ENCODE data around the gene MOCS3. TPM values are rescaled to one million over a fixed set of nuclear protein-coding genes. Genes with fewer than 3 reads are reported as not detected.

Gene MOCS3
- polyA plus RNA-seq, 6 donors from 2014 or later = 3.8 to 5.0 (median 4.1) TPM

DNA sequence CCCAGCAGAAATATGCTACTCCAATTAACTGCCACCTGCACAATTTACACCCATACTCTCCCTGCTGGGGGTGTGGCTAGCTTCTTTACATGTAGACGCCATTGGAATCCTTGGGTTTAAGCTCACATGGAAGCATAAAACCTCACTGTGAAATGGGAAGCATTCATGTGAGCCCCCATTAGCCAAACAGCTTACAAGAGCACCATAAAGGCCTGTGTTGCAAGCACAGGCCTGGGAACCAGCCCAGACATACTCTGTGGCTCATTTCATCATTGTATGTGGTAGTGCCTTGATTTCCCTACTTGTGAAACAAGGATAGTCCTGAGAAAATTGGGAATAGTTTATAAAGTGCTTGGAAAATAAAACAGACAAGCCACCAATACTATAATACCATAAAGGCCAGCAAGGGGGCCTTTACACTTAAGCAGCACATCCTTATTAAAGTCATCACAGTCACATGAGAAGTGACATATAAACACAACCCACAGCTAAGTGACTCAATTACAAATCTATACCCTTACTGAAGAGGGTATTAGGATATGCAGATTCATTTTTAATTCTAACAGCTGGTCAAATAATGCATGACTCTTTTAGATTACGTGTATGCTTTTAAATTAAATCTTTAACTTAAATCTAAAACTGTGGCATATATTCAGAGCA lies 34.2 kb upstream of the MOCS3 start:
- H3K27me3 Mint-ChIP-seq = no peaks in the 10 kb centered on the region
- DNase-seq = no peak
- peak overlapping the region in 1 of 8 donors; percentile 12 for H3K4me3 Mint-ChIP-seq
- H3K27ac Mint-ChIP-seq = peak overlapping the region in 4 of 6 donors; percentile 52 to 84 (median 65)
- peaks cover 2 to 11% of the 10 kb centered on the region in 2 donors for H3K36me3 Mint-ChIP-seq
- peaks cover 47 to 78% (median 63%) of the 10 kb centered on the region in 3 donors for H3K4me1 Mint-ChIP-seq
- H3K9me3 Mint-ChIP-seq = no peaks in the 10 kb centered on the region
- no peak for ATAC-seq (ENCODE audit: low read depth in 2 of 2)

DNA sequence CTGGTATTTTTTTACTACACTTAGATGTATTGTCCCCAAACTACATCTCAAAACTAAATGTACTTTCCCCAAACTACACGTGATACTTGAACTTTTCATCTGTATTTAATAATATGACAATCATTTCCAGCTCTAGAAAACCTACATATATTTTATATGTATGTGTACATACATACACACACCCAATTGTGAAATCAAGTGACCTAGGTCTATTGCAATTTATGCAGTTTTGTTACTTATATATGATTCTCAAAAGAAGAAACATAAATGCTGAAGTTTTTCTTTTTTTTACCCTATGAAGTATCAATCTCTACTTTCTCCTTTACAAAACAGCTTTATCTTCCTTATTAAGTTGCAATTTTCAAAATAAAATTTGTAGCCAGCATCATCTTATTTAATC lies 32.1 kb upstream of the MOCS3 start:
- no peaks in the 10 kb centered on the region for H3K27me3 Mint-ChIP-seq
- peak overlapping the region in 2 of 6 donors; percentile 56 to 61 for H3K27ac Mint-ChIP-seq
- peaks cover 10 to 14% of the 10 kb centered on the region in 2 donors for H3K36me3 Mint-ChIP-seq
- peaks cover 45 to 73% (median 53%) of the 10 kb centered on the region in 3 donors for H3K4me1 Mint-ChIP-seq
- H3K4me3 Mint-ChIP-seq = no peak overlapping the region
- H3K9me3 Mint-ChIP-seq = no peaks in the 10 kb centered on the region
- no peak for DNase-seq
- ATAC-seq (ENCODE audit: low read depth in 2 of 2) = no peak

- no peak for ATAC-seq (ENCODE audit: low read depth in 2 of 2)
- Mint-ChIP-seq H3K9me3 (no peaks in the 10 kb centered on the region), H3K27ac (peak overlapping the region; percentile 80 to 98 (median 89)), H3K4me3 (peak overlapping the region in 7 of 8 donors; percentile 30 to 100 (median 89)), H3K27me3 (no peaks in the 10 kb centered on the region), H3K4me1 (peaks cover 41 to 57% (median 44%) of the 10 kb centered on the region in 3 donors), H3K36me3 (peaks cover 10 to 14% of the 10 kb centered on the region in 2 donors)
- DNase-seq = no peak
Observed at GRCh38 chr20:50928469-50928868, 30.1 kb upstream of the MOCS3 start.

DNA sequence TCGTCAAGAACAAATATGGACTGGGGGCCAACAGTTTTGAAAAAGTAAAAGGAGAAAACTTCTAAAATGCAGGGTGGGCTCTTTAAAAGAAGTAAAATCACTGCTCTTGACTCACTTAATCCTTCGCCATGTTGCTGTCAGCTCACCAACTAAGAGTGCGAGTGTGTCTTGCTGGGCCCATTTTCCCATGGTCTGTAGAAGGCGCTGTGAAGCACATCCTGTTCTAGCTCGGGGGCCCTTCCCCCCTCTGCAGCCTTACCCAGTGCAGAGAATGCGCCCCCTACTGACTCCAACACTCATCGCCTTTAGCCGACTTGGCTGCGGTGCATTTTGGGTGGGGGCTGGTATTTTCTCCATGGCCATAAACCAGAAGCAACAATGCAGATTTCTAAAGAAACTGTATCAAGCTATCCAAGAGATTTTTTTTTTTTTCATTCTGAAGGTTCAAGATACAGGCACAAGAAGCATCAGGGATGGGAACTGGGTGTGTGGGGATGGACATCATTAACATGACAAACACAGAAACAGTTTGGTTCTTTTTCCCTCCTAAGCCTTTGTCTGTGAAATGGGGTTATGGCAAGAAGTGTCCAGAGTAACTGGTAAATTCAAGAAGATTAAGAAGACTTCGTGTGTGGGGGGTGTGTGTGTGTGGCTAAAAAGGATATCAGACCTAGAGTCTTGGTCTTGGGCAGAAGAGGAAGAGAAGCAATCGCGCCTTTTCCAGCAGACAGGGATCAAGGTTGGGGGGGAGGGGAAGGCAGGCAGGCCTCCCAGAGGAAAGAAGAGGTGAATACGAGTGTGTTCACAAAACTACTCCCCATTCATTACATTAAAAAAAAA lies 29.1 kb upstream of the MOCS3 start:
- Mint-ChIP-seq H3K27me3 (no peaks in the 10 kb centered on the region), H3K36me3 (peaks cover 10 to 14% of the 10 kb centered on the region in 2 donors), H3K27ac (peak overlapping the region; percentile 94 to 98 (median 96)), H3K4me3 (peak overlapping the region; percentile 86 to 100 (median 95)), H3K9me3 (no peaks in the 10 kb centered on the region), H3K4me1 (peaks cover 35 to 46% (median 44%) of the 10 kb centered on the region in 3 donors)
- DNase-seq (peak; percentile 91), ATAC-seq (ENCODE audit: low read depth in 2 of 2) (peak; percentile 60 to 61)

- DNase-seq = no peak
- Mint-ChIP-seq H3K27me3 (no peaks in the 10 kb centered on the region), H3K4me3 (peak overlapping the region; percentile 88 to 100 (median 95)), H3K4me1 (peaks cover 31 to 41% (median 38%) of the 10 kb centered on the region in 3 donors), H3K9me3 (no peaks in the 10 kb centered on the region), H3K27ac (peak overlapping the region in 5 of 6 donors; percentile 94 to 98 (median 97)), H3K36me3 (peaks cover 10 to 14% of the 10 kb centered on the region in 2 donors)
- peak; percentile 0 to 1 for ATAC-seq (ENCODE audit: low read depth in 2 of 2)
Observed at GRCh38 chr20:50930139-50930975, 28.3 kb upstream of the MOCS3 start.

DNA sequence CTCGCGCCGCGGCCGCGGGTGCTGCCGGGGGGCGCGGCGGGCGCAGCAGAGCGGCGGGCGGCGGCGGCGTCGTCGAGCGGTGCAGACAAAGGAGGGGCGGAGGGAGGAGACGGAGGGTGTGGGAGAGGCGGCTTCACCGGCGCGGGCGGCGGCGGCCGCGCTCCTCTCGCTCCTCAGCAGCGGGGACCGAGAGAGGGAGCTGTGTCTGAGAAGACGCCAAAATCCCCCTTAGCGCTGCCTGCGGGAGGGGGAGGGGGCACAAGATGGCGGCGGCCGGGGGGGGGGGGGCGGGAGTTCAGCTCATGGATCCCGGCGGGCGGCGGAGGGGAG lies 27.7 kb upstream of the MOCS3 start:
- no peaks in the 10 kb centered on the region for H3K9me3 Mint-ChIP-seq
- ATAC-seq (ENCODE audit: low read depth in 2 of 2) (peak; percentile 56 to 60), DNase-seq (no peak)
- peaks cover 25 to 36% (median 32%) of the 10 kb centered on the region in 3 donors for H3K4me1 Mint-ChIP-seq
- H3K36me3 Mint-ChIP-seq = peaks cover 10 to 14% of the 10 kb centered on the region in 2 donors
- H3K27me3 Mint-ChIP-seq = no peaks in the 10 kb centered on the region
- peak overlapping the region; percentile 91 to 99 (median 98) for H3K27ac Mint-ChIP-seq
- peak overlapping the region; percentile 86 to 100 (median 95) for H3K4me3 Mint-ChIP-seq

DNA sequence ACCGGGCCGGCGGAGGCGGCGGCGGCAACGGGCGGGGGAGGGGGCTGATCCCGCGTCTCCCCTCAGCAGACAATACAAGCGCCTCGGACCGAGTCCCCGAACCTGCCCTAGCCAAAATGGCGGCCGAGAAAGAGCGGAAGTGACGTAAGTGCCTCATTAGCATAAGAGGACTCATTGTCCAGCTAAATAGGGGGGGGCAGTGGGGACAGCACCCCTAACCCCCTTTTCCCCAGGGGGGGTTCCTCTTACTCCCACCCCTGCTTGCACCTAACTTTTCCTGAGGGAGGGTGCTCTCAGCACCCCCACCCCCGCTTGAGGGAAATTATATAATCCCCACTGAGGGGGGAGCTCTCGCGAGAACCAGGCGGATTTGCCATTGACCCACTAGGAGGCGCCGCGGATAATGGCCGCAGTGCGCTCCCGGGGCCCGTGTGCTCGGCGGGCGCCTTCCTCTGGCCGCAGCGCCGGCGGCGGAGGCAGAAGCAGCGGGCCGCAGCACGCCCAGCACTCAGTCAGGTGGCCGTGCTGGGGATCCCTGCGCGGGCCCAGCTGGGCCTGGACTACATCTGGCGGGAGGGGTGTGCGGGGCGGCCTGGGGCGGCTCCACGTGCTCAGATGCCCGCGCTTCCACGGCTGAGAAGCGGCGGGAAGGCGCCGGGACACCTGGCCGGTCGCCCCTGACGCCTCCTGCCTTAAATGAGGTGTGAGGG lies 27.2 kb upstream of the MOCS3 start, which contains the start of gene ADNP:
ADNP (minus strand) TSS at position 132 of the 710 bp plus-strand sequence. CDS start 27,441 bp downstream, outside the sequence.
- H3K27ac Mint-ChIP-seq = peak within 1 kb of the TSS; percentile 97 to 99 (median 99)
- H3K27me3 Mint-ChIP-seq = no peaks in the 10 kb centered on the region
- H3K4me3 Mint-ChIP-seq = peak within 1 kb of the TSS; percentile 88 to 100 (median 95)
- peaks cover 10 to 14% of the 10 kb centered on the region in 2 donors for H3K36me3 Mint-ChIP-seq
- ATAC-seq (ENCODE audit: low read depth in 2 of 2) (peak; percentile 66 to 68), DNase-seq (peak; percentile 94)
- no peaks in the 10 kb centered on the region for H3K9me3 Mint-ChIP-seq
- peaks cover 22 to 36% (median 31%) of the 10 kb centered on the region in 3 donors for H3K4me1 Mint-ChIP-seq

GRCh38 chr20:50932016-50932485 lies 26.6 kb upstream of the MOCS3 start:
- Mint-ChIP-seq H3K27me3 (no peaks in the 10 kb centered on the region), H3K9me3 (no peaks in the 10 kb centered on the region), H3K4me3 (peak overlapping the region; percentile 84 to 100 (median 94)), H3K36me3 (peaks cover 10 to 14% of the 10 kb centered on the region in 2 donors), H3K27ac (peak overlapping the region; percentile 88 to 99 (median 98)), H3K4me1 (peaks cover 22 to 33% (median 30%) of the 10 kb centered on the region in 3 donors)
- no peak for DNase-seq
- ATAC-seq (ENCODE audit: low read depth in 2 of 2) = no peak

DNA sequence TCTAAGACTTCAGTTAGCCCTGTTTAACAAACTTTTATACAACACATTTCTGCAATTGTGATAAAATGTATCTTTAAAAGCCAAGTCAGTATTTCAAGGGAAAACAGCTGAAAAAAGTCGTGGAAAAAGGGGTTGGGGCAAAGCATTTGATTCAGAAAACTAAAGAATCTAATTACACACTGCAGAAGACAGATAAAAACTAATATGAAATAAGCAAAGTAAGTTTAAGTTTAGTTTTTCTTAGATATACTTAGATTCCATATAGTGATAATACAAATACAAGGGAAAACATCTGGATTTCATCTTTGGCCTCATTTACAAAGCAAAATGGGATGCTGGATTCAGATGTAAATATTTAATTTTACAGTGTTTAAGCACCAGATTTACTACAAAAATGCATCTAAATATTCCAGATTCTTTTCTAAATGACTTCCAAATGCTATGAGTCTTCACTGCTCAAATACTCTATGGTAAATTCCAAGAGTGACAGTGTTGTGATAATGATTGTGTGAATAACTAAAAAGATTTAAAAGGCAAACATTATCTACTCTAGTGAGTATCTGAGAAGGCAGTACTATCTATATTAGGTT lies 25.8 kb upstream of the MOCS3 start:
- DNase-seq (no peak), ATAC-seq (ENCODE audit: low read depth in 2 of 2) (no peak)
- Mint-ChIP-seq H3K4me3 (peak overlapping the region in 5 of 8 donors; percentile 84 to 100 (median 95)), H3K4me1 (peaks cover 19 to 25% (median 23%) of the 10 kb centered on the region in 3 donors), H3K9me3 (no peaks in the 10 kb centered on the region), H3K27me3 (no peaks in the 10 kb centered on the region), H3K27ac (peak overlapping the region in 4 of 6 donors; percentile 29 to 99 (median 92)), H3K36me3 (peaks cover 10 to 14% of the 10 kb centered on the region in 2 donors)

- peaks cover 7 to 10% of the 10 kb centered on the region in 2 donors for H3K36me3 Mint-ChIP-seq
- no peaks in the 10 kb centered on the region for H3K9me3 Mint-ChIP-seq
- peak overlapping the region in 4 of 6 donors; percentile 11 to 36 (median 16) for H3K27ac Mint-ChIP-seq
- peaks cover 16 to 18% (median 17%) of the 10 kb centered on the region in 3 donors for H3K4me1 Mint-ChIP-seq
- H3K4me3 Mint-ChIP-seq = peak overlapping the region in 2 of 8 donors; percentile 37 to 100
- no peaks in the 10 kb centered on the region for H3K27me3 Mint-ChIP-seq
- ATAC-seq (ENCODE audit: low read depth in 2 of 2) (no peak), DNase-seq (no peak)
Observed at GRCh38 chr20:50933589-50933988, 25.0 kb upstream of the MOCS3 start.

DNA sequence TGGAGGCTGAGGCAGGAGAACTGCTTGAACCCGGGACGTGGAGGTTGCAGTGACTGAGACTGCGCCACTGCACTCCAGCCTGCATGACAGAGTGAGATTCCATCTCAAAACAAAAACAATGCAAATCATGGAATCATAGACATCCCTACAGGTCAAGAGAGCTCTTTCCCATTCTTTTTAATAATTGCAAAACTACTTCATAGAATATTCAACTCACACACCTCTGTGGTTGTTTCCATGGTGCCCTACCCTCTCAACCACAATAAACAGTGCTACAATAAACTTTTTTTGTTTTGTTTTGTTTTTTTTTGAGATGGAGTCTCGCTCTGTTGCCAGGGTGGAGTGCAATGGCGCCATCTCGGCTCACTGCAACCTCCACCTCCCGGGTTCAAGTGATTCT lies 15.5 kb upstream of the MOCS3 start:
- DNase-seq (no peak), ATAC-seq (ENCODE audit: low read depth in 2 of 2) (no peak)
- H3K27ac Mint-ChIP-seq = no peak overlapping the region
- H3K27me3 Mint-ChIP-seq = no peaks in the 10 kb centered on the region
- H3K4me3 Mint-ChIP-seq = no peak overlapping the region
- H3K36me3 Mint-ChIP-seq = peaks cover 6 to 15% of the 10 kb centered on the region in 2 donors
- H3K4me1 Mint-ChIP-seq = peaks cover 0 to 2% (median 0%) of the 10 kb centered on the region in 3 donors
- no peaks in the 10 kb centered on the region for H3K9me3 Mint-ChIP-seq
